Ramos (cell line): ENCODE results near the gene PGS1.

Experiments
- in situ Hi-C: fragments of 300-500 bp; cut with MboI; formaldehyde crosslinking; loops from one replicate; pipeline ENCODE4 v1.14.3; 2022; ENCODE audit warnings: low sequenced_read_pairs; ENCODE audit not compliant: unreplicated experiment

PGS1 gene

DNA sequence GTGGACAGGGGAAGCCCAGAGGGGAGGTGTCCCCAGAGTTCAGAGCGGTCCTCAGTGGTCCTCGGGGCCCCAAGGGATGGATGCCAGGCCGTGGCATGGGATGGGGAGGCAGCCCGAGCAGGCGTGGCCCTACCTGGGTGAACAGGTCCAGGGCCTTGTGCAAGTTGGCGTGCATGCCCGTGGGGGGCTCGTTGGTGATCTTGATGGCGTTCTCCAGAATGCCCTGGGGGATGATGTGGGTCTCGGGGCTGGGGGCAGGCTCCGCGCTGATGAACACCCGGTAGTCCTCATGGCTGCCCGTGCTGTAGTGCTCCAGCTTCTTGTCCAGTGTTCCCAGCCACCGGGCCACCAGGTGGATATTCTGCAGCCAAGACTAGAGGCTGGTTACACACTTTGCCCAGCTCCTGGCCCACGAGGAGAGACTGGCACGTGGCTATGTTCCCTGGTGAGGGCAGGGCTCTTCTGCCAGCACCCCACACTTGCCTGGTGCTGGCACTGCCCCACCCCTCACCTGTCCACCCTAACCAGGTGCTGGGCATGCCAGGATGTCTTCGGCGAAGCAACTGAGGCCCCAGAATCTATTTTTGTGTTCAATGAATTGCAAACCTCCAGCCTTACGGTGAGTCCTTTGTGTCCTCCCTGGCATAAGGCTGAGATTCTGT, 59.2 kb downstream of the PGS1 start:
- in situ Hi-C loops: no loop called here

DNA sequence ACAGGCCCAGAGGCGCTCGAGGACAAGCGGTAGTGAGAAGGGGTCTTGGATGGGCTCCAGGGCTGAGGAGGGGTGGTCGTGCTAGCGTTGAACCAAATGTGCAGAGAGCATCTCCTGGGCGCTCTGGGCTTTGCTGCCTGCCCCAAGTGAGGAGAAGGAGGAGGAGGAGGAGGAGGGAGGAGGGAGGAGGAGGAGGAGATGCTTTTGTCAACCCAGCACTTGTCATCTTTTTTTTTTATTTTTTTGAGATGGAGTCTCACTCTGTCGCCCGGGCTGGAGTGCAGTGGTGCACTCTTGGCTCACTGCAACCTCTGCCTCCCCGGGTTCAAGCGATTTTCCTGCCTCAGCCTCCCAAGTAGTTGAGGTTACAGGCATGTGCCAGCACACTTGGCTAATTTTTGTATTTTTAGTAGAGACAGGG, 59.8 kb downstream of the PGS1 start:
- in situ Hi-C loops: no loop called here

GRCh38 chr17:78438694-78439325, 60.4 kb downstream of the PGS1 start:
- in situ Hi-C loops: no loop called here

GRCh38 chr17:78441271-78441971, 63.0 kb downstream of the PGS1 start:
- in situ Hi-C loops: no loop called here

DNA sequence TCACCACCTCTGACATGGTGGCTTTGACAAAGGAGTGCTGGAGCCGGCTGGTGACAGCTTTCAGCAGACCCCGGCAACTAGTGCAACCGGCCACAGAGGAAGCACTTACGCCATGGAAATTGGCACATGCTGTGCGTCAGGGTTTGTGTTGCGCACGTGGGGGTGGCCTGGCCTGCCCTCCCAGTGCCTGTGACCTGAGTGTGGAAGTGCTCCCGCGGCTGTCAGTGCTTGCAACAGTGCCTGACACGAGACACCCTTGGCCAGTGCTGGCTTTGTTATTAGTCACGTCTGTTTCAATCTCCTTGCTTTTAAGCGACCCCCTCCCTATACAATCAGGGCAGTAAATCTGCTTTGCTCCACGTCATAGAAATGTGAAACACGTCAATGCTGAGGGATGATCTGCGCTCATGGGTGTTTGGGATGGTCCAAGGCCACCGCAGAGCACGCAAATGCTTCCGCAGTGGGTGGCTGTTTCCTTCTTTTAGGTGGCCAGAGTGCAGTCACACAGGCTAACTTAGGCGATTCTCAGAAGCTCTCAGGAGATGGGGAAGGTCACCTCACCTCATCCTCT, 64.3 kb downstream of the PGS1 start:
- in situ Hi-C loops: no loop called here

DNA sequence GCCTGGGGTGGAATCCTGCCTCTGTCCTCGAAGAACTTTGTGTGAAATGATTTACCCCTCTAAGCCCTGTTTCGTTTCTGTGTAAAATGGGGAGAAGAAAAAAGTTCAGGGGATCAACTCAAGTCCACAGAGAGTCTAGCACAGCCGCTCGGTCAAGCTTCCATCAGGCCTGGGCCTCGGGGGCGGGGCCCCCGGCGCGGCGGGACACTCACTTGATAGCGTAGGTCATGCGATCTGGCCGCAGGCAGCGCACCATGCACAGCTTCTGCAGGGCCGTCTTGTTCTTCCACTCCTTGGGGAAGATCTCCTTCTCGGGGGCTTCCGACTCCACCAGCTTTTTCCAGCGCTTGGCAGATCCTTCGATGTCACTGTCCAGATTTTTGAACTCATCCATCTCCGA, 65.9 kb downstream of the PGS1 start:
- in situ Hi-C loops: no loop called here

DNA sequence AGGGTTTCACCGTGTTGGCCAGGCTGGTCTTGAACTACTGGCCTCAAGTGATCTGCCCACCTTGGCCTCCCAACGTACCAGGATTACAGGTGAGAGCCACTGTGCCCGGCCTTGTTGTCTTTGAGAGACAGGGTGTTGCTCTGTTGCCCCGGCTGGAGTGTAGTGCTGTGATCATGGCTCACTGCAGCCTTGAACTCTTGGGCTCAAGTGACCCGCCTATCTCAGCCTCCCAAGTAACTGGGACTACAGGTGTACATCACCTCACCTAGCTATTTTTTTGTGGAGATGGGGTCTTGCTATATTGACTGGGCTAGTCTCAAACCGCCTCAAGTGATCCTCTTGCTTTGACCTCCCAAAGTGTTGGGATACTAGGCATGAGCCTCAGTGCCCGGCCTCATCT, 68.4 kb downstream of the PGS1 start:
- in situ Hi-C loops: no loop called here

DNA sequence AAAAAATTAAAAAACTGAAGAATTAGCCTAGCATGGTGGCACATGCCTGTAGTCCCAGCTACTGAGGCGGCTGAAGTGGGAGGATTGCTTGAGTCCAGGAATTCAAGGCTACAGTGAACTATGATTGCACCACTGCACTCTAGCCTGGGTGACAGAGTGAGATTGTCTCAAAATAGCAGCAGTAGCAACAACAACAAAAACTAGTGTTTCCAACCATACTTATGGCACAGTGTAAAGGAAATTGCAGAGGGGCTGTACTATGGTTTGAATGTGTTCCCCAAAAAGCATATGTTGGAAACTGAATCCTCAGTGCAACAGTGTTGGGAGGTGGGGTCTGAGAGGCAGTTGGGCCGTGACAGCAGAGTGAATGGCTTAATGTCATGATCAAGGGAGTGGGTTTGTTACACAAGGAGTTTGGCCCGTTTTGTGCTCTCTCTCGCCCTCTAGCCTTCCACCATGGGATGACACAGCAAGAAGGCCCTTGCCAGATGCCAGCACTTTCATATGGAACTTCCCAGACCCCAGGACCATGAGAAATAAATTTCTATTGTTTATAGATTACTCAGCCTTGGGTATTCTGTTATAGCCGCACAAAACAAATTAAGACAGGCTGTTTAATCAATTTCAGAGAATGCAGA, 70.0 kb downstream of the PGS1 start:
- in situ Hi-C loops: no loop called here

GRCh38 chr17:78449983-78450595, 71.6 kb downstream of the PGS1 start:
- in situ Hi-C loops: no loop called here

DNA sequence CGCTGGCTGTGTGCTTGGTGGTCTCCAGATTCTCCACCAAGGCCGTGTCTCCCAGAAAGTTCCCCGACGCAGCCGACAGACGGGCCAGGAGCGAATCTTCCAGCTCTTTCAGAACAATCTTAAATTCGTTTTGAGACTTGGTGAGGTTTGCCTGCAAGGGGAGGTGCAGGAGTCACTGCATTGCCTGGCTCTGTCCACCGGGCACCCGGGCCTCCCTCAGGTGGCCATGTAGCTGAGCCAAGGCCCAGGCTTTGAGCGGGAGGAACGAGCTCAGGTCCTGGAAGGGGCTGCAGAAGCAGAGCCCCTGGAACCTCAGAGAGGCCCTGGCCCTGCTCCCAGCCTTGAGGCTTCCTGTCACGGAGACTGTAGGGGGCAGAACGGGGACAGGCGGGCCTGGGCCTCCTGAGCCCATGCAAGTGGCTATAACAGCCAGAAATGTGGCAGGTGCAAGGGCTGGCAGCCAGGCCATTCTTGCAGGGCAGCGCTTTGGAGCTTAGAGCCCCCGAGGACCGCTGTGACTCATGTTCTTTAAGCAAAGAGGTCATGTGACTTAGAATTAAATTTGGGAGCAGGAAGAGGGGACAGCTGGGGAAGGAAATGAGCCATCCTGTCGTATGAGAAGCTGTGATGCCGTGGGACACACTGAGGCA, 72.4 kb downstream of the PGS1 start:
- in situ Hi-C loops: no loop called here

DNA sequence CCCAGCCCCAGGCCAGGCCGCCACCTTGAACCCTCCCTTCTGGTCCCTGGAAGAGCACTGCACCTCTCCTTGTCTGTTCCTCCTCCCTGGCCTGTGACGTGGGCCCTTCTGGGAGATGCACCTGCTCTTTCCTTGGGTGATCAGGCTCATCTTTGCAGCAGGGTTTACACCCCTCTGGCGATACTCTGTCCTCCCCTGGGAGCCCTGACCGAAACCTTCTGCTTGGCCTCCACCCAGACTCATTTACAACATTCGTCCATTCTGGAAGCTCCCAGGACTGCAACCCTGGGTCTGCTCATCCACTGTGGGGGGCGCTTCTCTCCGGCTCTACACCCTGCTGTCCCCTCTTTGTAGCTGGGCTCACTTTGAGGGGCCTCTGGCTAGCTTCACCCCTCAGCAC, 73.3 kb downstream of the PGS1 start:
- in situ Hi-C loops: no loop called here

- in situ Hi-C loops: no loop called here
Observed at GRCh38 chr17:78454346-78454745, 75.9 kb downstream of the PGS1 start.

GRCh38 chr17:78458091-78458490, 79.6 kb downstream of the PGS1 start:
- in situ Hi-C loops: no loop called here

DNA sequence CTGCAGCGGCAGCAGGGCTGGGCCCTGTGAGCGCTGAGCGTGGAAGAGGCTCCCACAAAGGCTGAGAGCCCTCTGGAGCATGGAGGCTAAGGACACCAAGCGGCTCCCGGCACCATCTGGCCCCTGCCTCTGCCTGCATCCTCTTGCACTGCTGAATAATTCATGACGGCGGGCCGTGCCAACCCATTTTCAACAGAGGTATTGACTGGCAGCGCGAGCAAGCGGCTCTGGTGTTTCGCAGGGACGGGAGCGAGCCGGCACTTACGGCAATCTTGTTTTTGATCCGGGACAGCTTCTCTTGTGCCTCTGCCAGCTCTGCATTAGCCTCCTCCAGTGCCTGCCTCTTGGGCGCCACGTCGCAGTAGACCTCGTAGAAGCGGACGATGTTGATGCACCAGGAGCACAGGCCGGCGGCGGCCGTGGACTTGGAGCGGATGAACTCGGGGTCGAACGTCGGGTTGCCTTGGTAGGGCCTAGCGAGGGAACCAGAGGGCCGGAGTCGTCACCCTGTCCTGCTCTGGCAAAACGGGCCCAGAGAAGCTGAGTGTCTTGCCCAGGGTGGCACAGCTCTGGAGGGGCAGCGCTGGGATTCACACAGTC, 80.4 kb downstream of the PGS1 start:
- in situ Hi-C loops: no loop called here

GRCh38 chr17:78459696-78460095, 81.2 kb downstream of the PGS1 start:
- in situ Hi-C loops: no loop called here

GRCh38 chr17:78460176-78460675, 81.8 kb downstream of the PGS1 start:
- in situ Hi-C loops: no loop called here

- in situ Hi-C loops: no loop called here
Observed at GRCh38 chr17:78460951-78461798, 82.7 kb downstream of the PGS1 start.

- in situ Hi-C loops: no loop called here
Observed at GRCh38 chr17:78461799-78462053, 83.3 kb downstream of the PGS1 start.

GRCh38 chr17:78462148-78462547, 83.7 kb downstream of the PGS1 start:
- in situ Hi-C loops: no loop called here
